Measurements from ENCODE around the gene SPART. TPM values are rescaled to one million over a fixed set of nuclear protein-coding genes. Genes with fewer than 3 reads are reported as not detected.
A peak's percentile ranks its signal among the peaks of the same experiment; 100 is the strongest.

SPART gene
- total and polyA plus RNA-seq, 9 of the 15 experiments (the other 6 are each of a cell fraction or from before 2014, with no cell fraction given) = 18.7 to 79.0 (median 41.0) TPM

GRCh38 chr13:36297366-36298338 is 48.5 kb downstream of the SPART start, which contains the start of gene CCDC169 (continued):
- TF ChIP-seq NR2F6 (CRISPR knock-in tag; IDR thresholded peaks at IDR 0.05) (no peak), JUND (IDR thresholded peaks at IDR 0.05; ENCODE audit: borderline replicate concordance, low read depth, low read length) (peak; percentile 83), JUND (tag; IDR thresholded peaks at IDR 0.05; ENCODE audit: borderline replicate concordance, low read depth, low read length) (peak; percentile 63; the same call in 1 of the 3 replicates), ZBTB34 (CRISPR knock-in tag; IDR thresholded peaks at IDR 0.05) (no peak), CUX1 (CRISPR knock-in tag; IDR thresholded peaks at IDR 0.05) (no peak), BHLHE40 (IDR thresholded peaks at IDR 0.05; ENCODE audit: low read length) (peak; percentile 82), TRIM28 (IDR thresholded peaks at IDR 0.05) (no peak), BRF1 (IDR thresholded peaks at IDR 0.05; ENCODE audit: borderline replicate concordance, extremely low read depth, insufficient read length) (no peak), ZNF507 (tag; conservative IDR thresholded peaks at IDR 0.05) (no peak), PML (IDR thresholded peaks at IDR 0.05; ENCODE audit: low read length) (peak; percentile 38; the same call in 1 of the 2 replicates), ZNF445 (CRISPR knock-in tag; IDR thresholded peaks at IDR 0.05; ENCODE audit: low read depth) (no peak), ILK (tag; IDR thresholded peaks at IDR 0.05; ENCODE audit: borderline replicate concordance, low read depth) (no peak), ZNF778 (CRISPR knock-in tag; IDR thresholded peaks at IDR 0.05) (no peak), POLR3G (IDR thresholded peaks at IDR 0.05; ENCODE audit: extremely low read depth, insufficient read length, insufficient replicate concordance) (no peak), ZNF253 (CRISPR knock-in tag; conservative IDR thresholded peaks at IDR 0.05) (no peak), NR2C1 (IDR thresholded peaks at IDR 0.05) (no peak), NR2C1 (tag; IDR thresholded peaks at IDR 0.05) (no peak), RBM39 (optimal IDR thresholded peaks at IDR 0.05; ENCODE audit: low read depth, low read length) (no peak), ADNP (tag; IDR thresholded peaks at IDR 0.05) (no peak), MIER1 (IDR thresholded peaks at IDR 0.05; ENCODE audit: low read depth) (no peak), ZNF316 (IDR thresholded peaks at IDR 0.05) (no peak), HEY1 (CRISPR knock-in tag; IDR thresholded peaks at IDR 0.05; ENCODE audit: borderline replicate concordance) (no peak), GTF2B (IDR thresholded peaks at IDR 0.05; ENCODE audit: extremely low read depth, insufficient read length) (no peak)

Data from K562 (cell line).